ENCODE measurements around the gene NCKAP5. TPM values are rescaled to one million over a fixed set of nuclear protein-coding genes. Genes with fewer than 3 reads are reported as not detected.
A peak's percentile ranks its signal among the peaks of the same experiment; 100 is the strongest.

Gene NCKAP5
- total RNA-seq, 6 donors from 2014 or later: 22.1 to 51.1 (median 41.4) TPM

- Histone ChIP-seq H3K4me1 (no peaks in the 10 kb centered on the region), H3K27ac (no peak overlapping the region), H3K36me3 (no peaks in the 10 kb centered on the region), H3K9me3 (no peaks in the 10 kb centered on the region), H3K27me3 (no peaks in the 10 kb centered on the region), H3K4me3 (no peak overlapping the region)
- ATAC-seq (ENCODE audit: low FRiP score in 2 of 2): peak in 1 of 2 donors; percentile 71
- WGBS, 2 donors: 74 to 90% methylated on average over 3 of the region's 3 CpGs
- DNase-seq: no peak
- TF ChIP-seq EP300 (IDR thresholded peaks at IDR 0.05) (no peak), POLR2AphosphoS5 (IDR thresholded peaks at IDR 0.05) (no peak), POLR2A (IDR thresholded peaks at IDR 0.05) (no peak)
- TF ChIP-seq, protein P1, sequence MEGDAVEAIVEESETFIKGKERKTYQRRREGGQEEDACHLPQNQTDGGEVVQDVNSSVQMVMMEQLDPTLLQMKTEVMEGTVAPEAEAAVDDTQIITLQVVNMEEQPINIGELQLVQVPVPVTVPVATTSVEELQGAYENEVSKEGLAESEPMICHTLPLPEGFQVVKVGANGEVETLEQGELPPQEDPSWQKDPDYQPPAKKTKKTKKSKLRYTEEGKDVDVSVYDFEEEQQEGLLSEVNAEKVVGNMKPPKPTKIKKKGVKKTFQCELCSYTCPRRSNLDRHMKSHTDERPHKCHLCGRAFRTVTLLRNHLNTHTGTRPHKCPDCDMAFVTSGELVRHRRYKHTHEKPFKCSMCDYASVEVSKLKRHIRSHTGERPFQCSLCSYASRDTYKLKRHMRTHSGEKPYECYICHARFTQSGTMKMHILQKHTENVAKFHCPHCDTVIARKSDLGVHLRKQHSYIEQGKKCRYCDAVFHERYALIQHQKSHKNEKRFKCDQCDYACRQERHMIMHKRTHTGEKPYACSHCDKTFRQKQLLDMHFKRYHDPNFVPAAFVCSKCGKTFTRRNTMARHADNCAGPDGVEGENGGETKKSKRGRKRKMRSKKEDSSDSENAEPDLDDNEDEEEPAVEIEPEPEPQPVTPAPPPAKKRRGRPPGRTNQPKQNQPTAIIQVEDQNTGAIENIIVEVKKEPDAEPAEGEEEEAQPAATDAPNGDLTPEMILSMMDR (IDR thresholded peaks at IDR 0.05): no peak
Observed at GRCh38 chr2:133484106-133484505, 84.2 kb downstream of the NCKAP5 start.

- no peaks in the 10 kb centered on the region for H3K4me1 ChIP-seq
- TF ChIP-seq EP300 (IDR thresholded peaks at IDR 0.05) (no peak), POLR2A (IDR thresholded peaks at IDR 0.05) (no peak), POLR2AphosphoS5 (IDR thresholded peaks at IDR 0.05) (no peak)
- TF ChIP-seq, protein P1 (IDR thresholded peaks at IDR 0.05): no peak
- no peak overlapping the region for H3K4me3 ChIP-seq
- no peaks in the 10 kb centered on the region for H3K27me3 ChIP-seq
- H3K36me3 ChIP-seq: no peaks in the 10 kb centered on the region
- no peak for ATAC-seq (ENCODE audit: low FRiP score in 2 of 2)
- DNase-seq: no peak
- no peaks in the 10 kb centered on the region for H3K9me3 ChIP-seq
- H3K27ac ChIP-seq: no peak overlapping the region
Observed at GRCh38 chr2:133483181-133483580, 85.1 kb downstream of the NCKAP5 start.

- TF ChIP-seq POLR2AphosphoS5 (IDR thresholded peaks at IDR 0.05) (no peak), POLR2A (IDR thresholded peaks at IDR 0.05) (no peak), EP300 (IDR thresholded peaks at IDR 0.05) (no peak)
- TF ChIP-seq, protein P1 (IDR thresholded peaks at IDR 0.05): no peak
- Histone ChIP-seq H3K27me3 (no peaks in the 10 kb centered on the region), H3K9me3 (no peaks in the 10 kb centered on the region), H3K4me3 (no peak overlapping the region), H3K4me1 (no peaks in the 10 kb centered on the region), H3K27ac (no peak overlapping the region), H3K36me3 (no peaks in the 10 kb centered on the region)
- DNase-seq (no peak), ATAC-seq (ENCODE audit: low FRiP score in 2 of 2) (no peak)
- 79 to 81% methylated on average over 7 of the region's 7 CpGs for WGBS, 2 donors
Observed at GRCh38 chr2:133480707-133481429, 87.4 kb downstream of the NCKAP5 start.

GRCh38 chr2:133477616-133477990, 90.7 kb downstream of the NCKAP5 start:
- Histone ChIP-seq H3K9me3 (no peaks in the 10 kb centered on the region), H3K36me3 (no peaks in the 10 kb centered on the region), H3K4me3 (no peak overlapping the region), H3K27me3 (no peaks in the 10 kb centered on the region), H3K27ac (no peak overlapping the region), H3K4me1 (no peaks in the 10 kb centered on the region)
- TF ChIP-seq POLR2AphosphoS5 (IDR thresholded peaks at IDR 0.05) (no peak), EP300 (IDR thresholded peaks at IDR 0.05) (no peak), POLR2A (IDR thresholded peaks at IDR 0.05) (no peak)
- TF ChIP-seq, protein P1 (IDR thresholded peaks at IDR 0.05): no peak
- DNase-seq: no peak
- ATAC-seq (ENCODE audit: low FRiP score in 2 of 2): no peak

All from upper lobe of left lung (tissue), 6 donors.